Measurements from ENCODE around the gene SLC10A3.

DNA sequence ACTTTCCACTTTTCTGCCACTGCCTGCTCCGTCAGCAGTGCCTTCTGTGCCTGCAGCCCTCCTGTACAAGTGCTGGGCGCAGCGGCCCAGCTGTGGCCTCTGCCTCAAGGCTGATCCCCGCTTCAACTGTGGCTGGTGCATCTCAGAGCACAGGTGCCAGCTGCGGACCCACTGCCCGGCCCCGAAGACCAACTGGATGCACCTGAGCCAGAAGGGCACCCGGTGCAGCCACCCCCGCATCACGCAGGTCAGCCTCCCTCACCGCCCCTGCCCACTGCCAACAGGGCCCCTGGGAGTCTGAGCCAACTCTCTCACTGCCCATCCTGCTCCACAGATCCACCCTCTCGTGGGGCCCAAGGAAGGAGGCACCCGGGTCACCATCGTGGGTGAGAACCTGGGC is 24.8 kb downstream of the SLC10A3 start:
- TF ChIP-seq, protein P1, sequence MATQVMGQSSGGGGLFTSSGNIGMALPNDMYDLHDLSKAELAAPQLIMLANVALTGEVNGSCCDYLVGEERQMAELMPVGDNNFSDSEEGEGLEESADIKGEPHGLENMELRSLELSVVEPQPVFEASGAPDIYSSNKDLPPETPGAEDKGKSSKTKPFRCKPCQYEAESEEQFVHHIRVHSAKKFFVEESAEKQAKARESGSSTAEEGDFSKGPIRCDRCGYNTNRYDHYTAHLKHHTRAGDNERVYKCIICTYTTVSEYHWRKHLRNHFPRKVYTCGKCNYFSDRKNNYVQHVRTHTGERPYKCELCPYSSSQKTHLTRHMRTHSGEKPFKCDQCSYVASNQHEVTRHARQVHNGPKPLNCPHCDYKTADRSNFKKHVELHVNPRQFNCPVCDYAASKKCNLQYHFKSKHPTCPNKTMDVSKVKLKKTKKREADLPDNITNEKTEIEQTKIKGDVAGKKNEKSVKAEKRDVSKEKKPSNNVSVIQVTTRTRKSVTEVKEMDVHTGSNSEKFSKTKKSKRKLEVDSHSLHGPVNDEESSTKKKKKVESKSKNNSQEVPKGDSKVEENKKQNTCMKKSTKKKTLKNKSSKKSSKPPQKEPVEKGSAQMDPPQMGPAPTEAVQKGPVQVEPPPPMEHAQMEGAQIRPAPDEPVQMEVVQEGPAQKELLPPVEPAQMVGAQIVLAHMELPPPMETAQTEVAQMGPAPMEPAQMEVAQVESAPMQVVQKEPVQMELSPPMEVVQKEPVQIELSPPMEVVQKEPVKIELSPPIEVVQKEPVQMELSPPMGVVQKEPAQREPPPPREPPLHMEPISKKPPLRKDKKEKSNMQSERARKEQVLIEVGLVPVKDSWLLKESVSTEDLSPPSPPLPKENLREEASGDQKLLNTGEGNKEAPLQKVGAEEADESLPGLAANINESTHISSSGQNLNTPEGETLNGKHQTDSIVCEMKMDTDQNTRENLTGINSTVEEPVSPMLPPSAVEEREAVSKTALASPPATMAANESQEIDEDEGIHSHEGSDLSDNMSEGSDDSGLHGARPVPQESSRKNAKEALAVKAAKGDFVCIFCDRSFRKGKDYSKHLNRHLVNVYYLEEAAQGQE (IDR thresholded peaks at IDR 0.05; ENCODE audit: insufficient read depth in 1 of 2, low read depth in 2 of 2, low read length in 2 of 2), result no peak
- TF ChIP-seq TAF1 (IDR thresholded peaks at IDR 0.05; ENCODE audit: borderline replicate concordance, insufficient read depth, low read length), result no peak
- TF ChIP-seq SIN3A (IDR thresholded peaks at IDR 0.05; ENCODE audit: borderline replicate concordance, insufficient read depth, low read length), result no peak
- TF ChIP-seq FOXP2 (optimal IDR thresholded peaks at IDR 0.05; ENCODE audit: borderline replicate concordance, extremely low read depth, extremely low read length, insufficient read depth), result no peak
- TF ChIP-seq POLR2AphosphoS5 (IDR thresholded peaks at IDR 0.05; ENCODE audit: low read depth, low read length), result no peak

All from PFSK-1 (cell line).